Smooth muscle cell of the brain vasculature (primary cell): ENCODE results near the gene EYA3.

Source experiments
- DNase-seq: peaks from one replicate; pipeline ENCODE4 v3.0.0-alpha.2; 2012; ENCODE audit warnings: low read depth, low spot score

The EYA3 gene

GRCh38 chr1:27940870-27941560 lies 147.4 kb downstream of the EYA3 start:
- DNase-seq = no peak

DNA sequence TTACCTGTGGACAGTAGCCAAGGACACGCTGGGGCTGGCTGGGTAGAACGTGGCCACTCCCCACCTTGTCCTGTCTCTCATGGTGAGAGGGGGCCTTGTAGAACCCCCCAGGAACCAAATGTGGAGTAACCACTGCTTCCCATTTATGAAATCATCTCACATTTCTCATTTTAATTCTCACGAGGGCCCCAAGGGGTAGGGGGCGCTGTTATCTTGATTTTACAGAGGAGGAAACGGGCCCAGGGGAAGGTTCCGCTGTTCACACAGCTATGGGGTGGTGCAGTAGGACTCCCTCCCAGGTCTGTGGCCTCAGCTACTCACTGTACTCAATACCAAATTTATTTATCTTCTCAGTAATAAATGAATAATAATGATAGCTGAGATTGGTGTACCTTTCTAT lies 148.1 kb downstream of the EYA3 start:
- DNase-seq = no peak

GRCh38 chr1:27938488-27938887 lies 149.9 kb downstream of the EYA3 start:
- no peak for DNase-seq

GRCh38 chr1:27937524-27937836 lies 150.9 kb downstream of the EYA3 start:
- no peak for DNase-seq

- DNase-seq = no peak
Observed at GRCh38 chr1:27936370-27936769, 152.0 kb downstream of the EYA3 start.

DNA sequence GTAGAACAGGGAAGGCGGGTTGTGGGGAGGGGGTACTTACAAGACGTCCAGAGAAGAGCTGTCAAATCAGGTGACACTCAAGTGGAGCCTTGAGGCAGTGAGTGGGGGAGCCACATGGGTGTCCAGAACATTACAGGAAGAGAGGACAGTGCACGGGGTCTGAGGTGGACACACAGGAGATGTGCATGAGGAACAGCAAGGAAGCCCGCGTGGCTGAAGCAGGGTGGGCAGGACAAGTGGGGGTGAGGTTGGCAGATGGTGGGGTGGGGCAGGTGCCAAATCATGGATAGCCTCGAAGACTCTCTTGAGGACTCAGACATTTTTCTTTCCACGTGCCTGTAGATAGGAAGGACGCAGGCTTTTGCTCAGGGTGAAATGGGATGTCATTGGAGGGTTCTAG lies 152.7 kb downstream of the EYA3 start:
- no peak for DNase-seq

- DNase-seq = no peak
Observed at GRCh38 chr1:27934818-27935549, 153.4 kb downstream of the EYA3 start, which contains the start of gene SMPDL3B. Gene SMPDL3B (plus strand): TSS chr1:27935000. CDS start chr1:27935184, 184 bp downstream.

- DNase-seq = no peak
Observed at GRCh38 chr1:27931759-27932158, 156.7 kb downstream of the EYA3 start.

DNA sequence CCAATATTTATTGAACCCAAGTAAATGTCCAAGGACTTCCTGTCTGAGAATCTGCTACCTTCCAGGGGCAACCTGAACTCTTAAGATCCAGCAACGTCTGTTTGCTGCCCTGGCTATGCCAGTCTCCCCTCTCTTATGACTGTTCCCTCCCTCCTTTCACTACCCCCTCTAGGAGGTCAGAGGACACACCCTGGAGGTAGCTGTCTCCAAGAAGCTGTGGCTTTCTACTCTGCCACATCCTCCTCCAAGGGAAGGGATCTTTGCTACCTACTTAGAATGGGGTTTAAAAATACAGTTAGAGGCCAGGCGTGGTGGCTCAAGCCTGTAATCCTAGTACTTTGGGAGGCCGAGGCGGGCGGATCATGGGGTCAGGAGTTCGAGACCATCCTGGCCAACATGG lies 157.2 kb downstream of the EYA3 start:
- no peak for DNase-seq

DNA sequence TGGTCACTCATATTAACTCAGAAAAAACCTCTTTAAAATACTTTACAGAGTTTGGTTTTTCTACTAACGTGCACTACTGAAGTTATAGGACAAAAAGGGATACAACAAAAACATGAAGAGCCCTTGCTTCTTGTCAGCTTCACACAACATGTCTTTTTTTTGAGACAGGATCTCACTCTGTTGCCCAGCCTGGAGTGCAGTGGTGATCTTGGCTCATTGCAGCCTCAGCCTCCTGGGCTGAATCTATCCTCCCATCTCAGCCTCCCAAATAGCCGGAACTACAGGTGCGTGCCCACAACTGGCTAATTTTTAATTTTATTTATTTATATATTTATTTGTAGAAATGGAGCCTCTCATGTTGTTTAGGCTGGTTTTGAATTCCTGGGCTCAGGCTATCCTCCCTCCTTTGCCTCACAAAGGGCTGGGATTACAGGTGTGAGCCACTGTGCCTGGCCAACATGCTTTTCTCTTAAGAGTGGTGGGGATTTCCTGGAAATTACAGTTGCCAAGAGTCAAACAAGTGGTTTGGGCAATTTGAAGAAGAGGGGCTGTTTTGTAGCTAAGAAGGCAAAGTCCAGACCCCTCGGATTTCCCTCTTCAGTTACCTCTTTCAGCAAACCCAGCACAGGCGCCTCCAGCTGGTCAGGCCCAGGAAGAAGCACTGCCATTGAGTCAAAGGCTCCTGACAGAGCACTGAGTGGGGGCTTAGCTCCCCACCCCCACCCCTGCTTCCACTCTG lies 160.0 kb downstream of the EYA3 start:
- DNase-seq = no peak

- no peak for DNase-seq
Observed at GRCh38 chr1:27922272-27922671, 166.1 kb downstream of the EYA3 start.
